Glutamatergic neuron (in vitro differentiated cells): ENCODE measurements around the gene PACRG. TPM values are rescaled to one million over a fixed set of nuclear protein-coding genes. Genes with fewer than 3 reads are reported as not detected.

ENCODE experiments used
- DNase-seq: peaks from one replicate; pipeline ENCODE4 v3.0.0; 2022
- H3K27ac Mint-ChIP-seq: one replicate; pipeline ENCODE4 v1.8.0; 2020; ENCODE audit warnings: mild to moderate bottlenecking, mixed read lengths, inconsistent platforms; ENCODE audit not compliant: unreplicated experiment
- H3K27me3 Mint-ChIP-seq: one replicate; pipeline ENCODE4 v1.8.0; 2020; ENCODE audit warnings: mild to moderate bottlenecking, moderate library complexity, mixed read lengths, inconsistent platforms; ENCODE audit not compliant: unreplicated experiment
- H3K36me3 Mint-ChIP-seq: one replicate; pipeline ENCODE4 v1.8.0; 2020; ENCODE audit warnings: mild to moderate bottlenecking, mixed read lengths, inconsistent platforms; ENCODE audit not compliant: unreplicated experiment
- H3K4me1 Mint-ChIP-seq: one replicate; pipeline ENCODE4 v1.8.0; 2020; ENCODE audit warnings: mild to moderate bottlenecking, low read depth, mixed read lengths, inconsistent platforms; ENCODE audit not compliant: unreplicated experiment
- H3K4me3 Mint-ChIP-seq: one replicate; pipeline ENCODE4 v1.8.0; 2020; ENCODE audit warnings: mild to moderate bottlenecking, mixed read lengths, inconsistent platforms; ENCODE audit not compliant: unreplicated experiment
- H3K9me3 Mint-ChIP-seq: one replicate; pipeline ENCODE4 v1.8.0; 2020; ENCODE audit warnings: mild to moderate bottlenecking, moderate library complexity, mixed read lengths, inconsistent platforms; ENCODE audit not compliant: unreplicated experiment
- total RNA-seq: library from RNA; stranded (reverse); fragmentation: NEBNext Ultra II Directional; extraction: Animal tissue kit (Norgen Biotek cat#: 25700); gene quantifications from one replicate; pipeline ENCODE4 v1.2.1, GENCODE V29; 2021; ENCODE audit not compliant: unreplicated experiment
- TF ChIP-seq, protein P1 (sequence below): fragments of 200-600 bp; sonication (generic); IDR thresholded peaks from one replicate; pipeline ENCODE4 v1.5.0; 2021; ENCODE audit not compliant: partially characterized antibody, unreplicated experiment

Gene PACRG
- total RNA-seq, 1 donor from 2014 or later: not detected

DNA sequence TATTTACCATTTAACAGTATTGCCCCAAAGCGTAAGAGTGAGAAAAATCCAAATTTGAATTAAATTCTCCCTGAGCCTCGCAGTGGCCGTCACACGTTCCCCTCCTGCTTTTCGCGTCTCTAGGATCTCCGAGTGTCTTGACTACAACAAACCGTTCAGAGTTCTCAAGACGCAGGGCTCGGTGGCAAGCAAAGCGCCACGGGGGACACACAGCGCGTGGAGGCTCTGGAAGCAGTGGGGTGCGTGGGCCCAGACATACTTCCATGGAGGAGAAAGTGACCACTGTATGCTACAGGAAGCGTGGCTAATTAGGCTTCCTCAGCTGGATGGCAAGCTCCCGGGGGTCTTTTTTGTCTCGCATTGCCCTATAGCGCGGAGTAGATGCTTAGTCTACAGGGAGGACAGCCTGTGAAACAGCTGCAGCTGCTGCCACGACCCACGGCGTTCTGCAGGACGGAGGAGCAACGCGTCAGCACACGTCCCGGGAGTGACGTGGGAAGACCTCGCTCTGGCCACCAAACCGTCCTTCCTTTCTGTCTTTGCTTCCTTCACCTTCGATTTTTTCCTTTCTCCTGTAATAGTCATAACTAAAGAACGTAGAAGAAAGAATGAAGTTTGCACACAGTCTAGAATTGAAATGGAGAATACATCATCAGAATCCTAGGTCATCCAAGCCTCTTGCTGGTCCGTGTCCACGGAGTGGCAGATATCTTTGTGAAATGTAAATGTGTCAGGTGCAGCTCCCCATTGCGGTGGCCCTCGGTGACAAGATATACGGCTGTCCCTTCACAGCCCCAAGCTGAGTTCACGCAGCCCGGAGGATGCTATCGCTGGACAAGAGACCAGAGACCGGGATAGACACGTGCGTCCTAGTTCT is 582.6 kb downstream of the PACRG start:
- DNase-seq: no peak
- no peaks in the 10 kb centered on the region for H3K27me3 Mint-ChIP-seq
- peaks cover 11% of the 10 kb centered on the region for H3K4me1 Mint-ChIP-seq
- H3K9me3 Mint-ChIP-seq: no peaks in the 10 kb centered on the region
- no peak overlapping the region for H3K4me3 Mint-ChIP-seq
- H3K27ac Mint-ChIP-seq: no peak overlapping the region
- TF ChIP-seq, protein P1, sequence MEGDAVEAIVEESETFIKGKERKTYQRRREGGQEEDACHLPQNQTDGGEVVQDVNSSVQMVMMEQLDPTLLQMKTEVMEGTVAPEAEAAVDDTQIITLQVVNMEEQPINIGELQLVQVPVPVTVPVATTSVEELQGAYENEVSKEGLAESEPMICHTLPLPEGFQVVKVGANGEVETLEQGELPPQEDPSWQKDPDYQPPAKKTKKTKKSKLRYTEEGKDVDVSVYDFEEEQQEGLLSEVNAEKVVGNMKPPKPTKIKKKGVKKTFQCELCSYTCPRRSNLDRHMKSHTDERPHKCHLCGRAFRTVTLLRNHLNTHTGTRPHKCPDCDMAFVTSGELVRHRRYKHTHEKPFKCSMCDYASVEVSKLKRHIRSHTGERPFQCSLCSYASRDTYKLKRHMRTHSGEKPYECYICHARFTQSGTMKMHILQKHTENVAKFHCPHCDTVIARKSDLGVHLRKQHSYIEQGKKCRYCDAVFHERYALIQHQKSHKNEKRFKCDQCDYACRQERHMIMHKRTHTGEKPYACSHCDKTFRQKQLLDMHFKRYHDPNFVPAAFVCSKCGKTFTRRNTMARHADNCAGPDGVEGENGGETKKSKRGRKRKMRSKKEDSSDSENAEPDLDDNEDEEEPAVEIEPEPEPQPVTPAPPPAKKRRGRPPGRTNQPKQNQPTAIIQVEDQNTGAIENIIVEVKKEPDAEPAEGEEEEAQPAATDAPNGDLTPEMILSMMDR: no peak
- no peaks in the 10 kb centered on the region for H3K36me3 Mint-ChIP-seq

DNA sequence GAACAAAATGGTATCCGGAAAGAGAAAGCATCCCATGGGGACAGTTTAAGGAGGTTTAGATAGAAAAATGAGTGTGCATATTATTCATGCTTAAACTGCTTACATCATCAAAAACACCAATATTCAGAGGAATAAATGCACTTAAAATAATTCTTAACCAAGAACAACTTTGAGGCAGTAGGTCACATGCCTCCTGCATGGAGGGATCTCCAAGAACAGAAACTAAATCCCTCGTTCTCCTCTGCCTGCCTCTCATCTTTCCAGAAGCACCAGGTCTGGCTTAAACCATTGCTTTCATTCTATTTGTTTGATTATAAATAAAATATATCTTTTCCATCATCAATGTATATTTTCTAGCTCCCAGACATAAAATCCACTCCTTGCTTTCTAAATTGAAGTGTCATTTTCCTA is 583.2 kb downstream of the PACRG start:
- no peaks in the 10 kb centered on the region for H3K9me3 Mint-ChIP-seq
- H3K27ac Mint-ChIP-seq: no peak overlapping the region
- TF ChIP-seq, protein P1: no peak
- H3K36me3 Mint-ChIP-seq: no peaks in the 10 kb centered on the region
- H3K4me3 Mint-ChIP-seq: no peak overlapping the region
- peaks cover 12% of the 10 kb centered on the region for H3K4me1 Mint-ChIP-seq
- H3K27me3 Mint-ChIP-seq: peaks cover 3% of the 10 kb centered on the region
- DNase-seq: no peak

DNA sequence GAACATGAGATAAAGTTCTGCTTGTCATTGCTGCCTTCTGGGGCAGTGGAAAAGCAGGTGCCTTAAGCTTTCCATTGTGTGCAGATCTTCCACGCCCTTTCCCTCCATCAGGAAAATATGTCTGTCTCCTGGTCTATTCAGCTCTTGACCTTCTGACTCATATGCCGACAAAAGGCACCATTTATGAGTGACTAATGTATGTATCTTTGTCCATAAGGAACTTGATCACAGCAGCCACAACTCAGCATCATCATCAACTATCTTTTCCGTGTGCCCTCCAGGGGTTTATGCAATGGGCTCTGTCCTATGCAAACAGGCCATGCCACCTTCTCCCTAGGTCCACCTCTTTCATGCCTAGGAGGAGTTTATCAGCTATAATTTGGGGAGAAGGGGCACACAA is 584.1 kb downstream of the PACRG start:
- DNase-seq: no peak
- Mint-ChIP-seq H3K27ac (no peak overlapping the region), H3K36me3 (no peaks in the 10 kb centered on the region), H3K4me1 (peaks cover 12% of the 10 kb centered on the region), H3K27me3 (peaks cover 3% of the 10 kb centered on the region), H3K4me3 (no peak overlapping the region), H3K9me3 (no peaks in the 10 kb centered on the region)
- TF ChIP-seq, protein P1: no peak

DNA sequence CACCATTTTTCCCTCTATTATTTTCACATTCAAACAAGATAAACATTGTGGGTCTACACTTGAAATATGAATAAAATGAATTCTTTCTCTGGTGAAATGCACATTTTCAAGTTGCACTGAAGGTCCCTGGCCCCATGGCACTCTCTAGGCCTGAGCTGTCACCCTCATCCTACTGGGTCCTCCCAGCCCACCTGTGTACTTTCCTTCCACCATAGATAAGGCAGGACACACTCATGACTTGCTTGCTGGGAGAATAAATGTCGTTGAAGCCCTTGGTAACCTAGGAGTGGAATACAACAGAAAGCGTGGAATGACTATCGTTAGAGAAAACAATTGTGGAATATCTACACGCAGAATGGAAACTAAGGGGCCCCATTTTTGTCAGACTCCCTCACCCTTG is 585.8 kb downstream of the PACRG start:
- peaks cover 12% of the 10 kb centered on the region for H3K4me1 Mint-ChIP-seq
- H3K27ac Mint-ChIP-seq: no peak overlapping the region

DNA sequence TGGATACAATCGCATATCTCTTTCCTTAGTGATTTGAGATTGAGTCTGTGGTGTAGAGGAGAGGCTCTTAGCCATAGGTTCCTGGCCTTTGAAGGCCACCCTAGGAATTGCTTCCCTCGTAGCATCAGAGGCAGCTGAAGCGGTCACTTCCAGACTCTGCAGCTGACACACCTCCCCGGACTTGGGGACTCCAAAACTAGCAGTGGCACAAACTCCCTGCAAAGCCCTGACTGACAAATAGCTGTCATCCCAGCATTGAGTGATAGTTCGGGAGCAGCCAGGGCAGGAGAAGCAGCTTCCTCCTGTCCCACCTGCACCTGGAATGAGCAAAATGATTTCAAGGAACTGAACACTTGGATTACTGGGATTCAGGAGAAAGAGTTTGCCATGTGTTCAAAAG is 586.2 kb downstream of the PACRG start:
- no peaks in the 10 kb centered on the region for H3K9me3 Mint-ChIP-seq
- no peak overlapping the region for H3K27ac Mint-ChIP-seq
- peaks cover 3% of the 10 kb centered on the region for H3K27me3 Mint-ChIP-seq
- TF ChIP-seq, protein P1: no peak
- DNase-seq: no peak
- no peaks in the 10 kb centered on the region for H3K36me3 Mint-ChIP-seq
- H3K4me1 Mint-ChIP-seq: peaks cover 12% of the 10 kb centered on the region
- no peak overlapping the region for H3K4me3 Mint-ChIP-seq

More for the DNA sequence above, 585.8 kb downstream of the PACRG start:
- peaks cover 3% of the 10 kb centered on the region for H3K27me3 Mint-ChIP-seq
- DNase-seq: no peak
- H3K36me3 Mint-ChIP-seq: no peaks in the 10 kb centered on the region
- no peak overlapping the region for H3K4me3 Mint-ChIP-seq
- TF ChIP-seq, protein P1: no peak
- H3K9me3 Mint-ChIP-seq: no peaks in the 10 kb centered on the region
